HG02852 (cell line): Measurements from ENCODE around the gene MYCN.
"Not testable (repeated sequence)": the region's sequence is repeated elsewhere in the genome, so short reads cannot be mapped to it uniquely, and the experiment has no call there.

Experiments used
- ATAC-seq: cut with Tn5 transposase; IDR thresholded peaks from one replicate; pipeline ENCODE4 v1.9.1; 2021; ENCODE audit warnings: mild to moderate bottlenecking, moderate library complexity; ENCODE audit not compliant: unreplicated experiment

MYCN gene

DNA sequence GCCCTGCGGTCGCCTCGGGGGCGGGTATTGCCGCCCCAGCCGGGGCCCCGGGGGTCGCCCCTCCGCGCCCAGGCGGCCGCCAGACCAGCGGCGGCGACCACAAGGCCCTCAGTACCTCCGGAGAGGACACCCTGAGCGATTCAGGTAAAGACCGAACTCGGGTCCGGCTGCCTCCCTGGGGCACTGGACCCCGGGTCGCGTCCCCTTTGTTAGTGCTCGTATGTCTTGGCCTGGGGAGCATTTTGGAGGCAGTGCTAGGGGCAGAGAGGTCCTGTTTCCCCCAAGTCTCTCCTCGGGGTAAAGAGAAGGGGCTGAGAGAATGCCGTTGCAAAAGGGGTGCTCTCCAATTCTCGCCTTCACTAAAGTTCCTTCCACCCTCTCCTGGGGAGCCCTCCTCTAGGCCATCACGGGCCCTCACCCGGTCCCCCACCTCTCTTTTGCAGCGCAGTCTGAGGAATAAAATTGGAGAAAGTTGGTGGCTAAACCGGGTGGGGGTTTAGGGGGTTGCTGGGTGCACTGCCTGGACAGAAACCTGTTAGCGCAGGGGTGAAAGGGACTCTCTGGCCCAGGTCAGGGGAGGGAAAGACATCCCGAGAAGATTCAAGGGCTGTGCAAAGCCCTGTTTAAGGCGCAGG is 2.5 kb downstream of the MYCN start:
- no peak for ATAC-seq

DNA sequence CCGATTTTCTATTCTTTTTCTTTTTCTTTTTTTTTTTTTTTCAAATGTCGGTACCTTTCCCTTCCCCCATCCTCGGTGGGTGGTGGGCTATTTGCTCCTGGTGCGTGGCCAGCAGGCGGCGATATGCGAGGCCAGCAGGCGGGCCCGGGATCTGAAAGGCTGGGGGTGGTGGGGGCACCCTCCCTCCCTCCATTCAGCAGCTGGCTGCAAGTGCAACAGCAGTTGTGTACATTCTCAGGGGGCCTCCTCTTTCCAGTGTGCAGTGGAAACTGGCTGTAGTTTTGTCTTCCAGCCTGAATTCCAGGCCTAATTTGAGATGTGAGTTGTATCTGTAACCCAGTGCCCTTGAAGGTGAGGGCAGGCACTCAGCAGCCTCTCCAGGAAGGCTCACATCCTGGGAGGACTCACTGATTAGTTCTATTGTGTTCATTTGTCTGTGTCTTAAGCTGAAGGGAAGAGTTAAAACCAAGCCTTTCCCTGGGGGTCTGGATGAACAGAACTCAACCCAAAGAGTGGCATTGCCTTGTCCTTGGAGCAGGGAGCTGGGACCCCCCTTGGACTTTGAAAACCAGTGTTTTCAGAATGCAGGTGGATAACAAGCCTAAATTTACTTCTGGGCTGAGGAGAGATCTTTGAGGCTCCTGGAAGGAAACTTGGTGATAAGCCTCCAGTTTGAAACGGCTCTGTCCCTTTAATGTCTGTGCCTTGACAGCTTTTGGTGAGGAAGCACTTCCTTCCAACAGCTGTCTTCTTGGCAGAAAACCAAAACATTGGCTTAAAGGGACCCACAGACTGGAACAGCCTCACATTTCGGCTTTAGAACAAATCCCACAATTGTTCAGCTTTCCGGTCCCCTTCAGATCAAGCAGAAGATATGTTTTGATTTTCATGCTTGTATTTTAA is 3.3 kb downstream of the MYCN start:
- ATAC-seq = no peak

DNA sequence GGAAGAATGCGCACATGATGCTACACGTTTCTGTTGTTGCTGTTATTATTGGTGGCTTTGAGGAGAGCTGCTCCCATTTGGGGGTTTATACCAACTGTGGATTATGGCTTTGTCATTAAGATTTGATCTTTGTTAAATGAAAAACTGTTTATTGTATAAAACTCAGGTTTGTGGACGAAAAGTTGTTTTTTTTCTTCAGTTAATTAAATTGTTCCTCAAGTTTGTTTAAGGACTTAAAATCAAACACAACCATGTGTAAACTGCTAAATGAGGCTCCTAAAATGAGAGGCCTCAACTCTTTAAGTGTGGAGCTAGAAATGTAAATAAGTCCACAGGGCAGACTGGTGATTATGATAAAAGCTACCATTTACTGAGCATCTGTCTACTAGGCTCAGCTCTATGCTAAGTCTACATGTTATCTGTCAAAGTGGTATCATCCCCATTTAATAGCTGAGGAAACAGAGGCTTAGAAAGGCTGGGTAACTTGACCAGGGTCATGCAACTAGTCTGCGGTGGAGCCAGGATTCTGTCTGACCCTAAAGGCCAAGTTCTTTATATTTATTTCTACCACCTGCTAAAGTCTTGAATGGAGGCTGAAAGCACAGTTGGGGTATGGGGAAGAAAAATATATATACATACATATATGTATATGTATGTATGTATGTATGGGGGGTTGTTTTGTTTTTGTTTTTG is 4.1 kb downstream of the MYCN start:
- ATAC-seq = no peak

DNA sequence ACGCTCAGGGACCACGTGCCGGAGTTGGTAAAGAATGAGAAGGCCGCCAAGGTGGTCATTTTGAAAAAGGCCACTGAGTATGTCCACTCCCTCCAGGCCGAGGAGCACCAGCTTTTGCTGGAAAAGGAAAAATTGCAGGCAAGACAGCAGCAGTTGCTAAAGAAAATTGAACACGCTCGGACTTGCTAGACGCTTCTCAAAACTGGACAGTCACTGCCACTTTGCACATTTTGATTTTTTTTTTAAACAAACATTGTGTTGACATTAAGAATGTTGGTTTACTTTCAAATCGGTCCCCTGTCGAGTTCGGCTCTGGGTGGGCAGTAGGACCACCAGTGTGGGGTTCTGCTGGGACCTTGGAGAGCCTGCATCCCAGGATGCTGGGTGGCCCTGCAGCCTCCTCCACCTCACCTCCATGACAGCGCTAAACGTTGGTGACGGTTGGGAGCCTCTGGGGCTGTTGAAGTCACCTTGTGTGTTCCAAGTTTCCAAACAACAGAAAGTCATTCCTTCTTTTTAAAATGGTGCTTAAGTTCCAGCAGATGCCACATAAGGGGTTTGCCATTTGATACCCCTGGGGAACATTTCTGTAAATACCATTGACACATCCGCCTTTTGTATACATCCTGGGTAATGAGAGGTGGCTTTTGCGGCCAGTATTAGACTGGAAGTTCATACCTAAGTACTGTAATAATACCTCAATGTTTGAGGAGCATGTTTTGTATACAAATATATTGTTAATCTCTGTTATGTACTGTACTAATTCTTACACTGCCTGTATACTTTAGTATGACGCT is 5.8 kb downstream of the MYCN start:
- ATAC-seq = no peak

DNA sequence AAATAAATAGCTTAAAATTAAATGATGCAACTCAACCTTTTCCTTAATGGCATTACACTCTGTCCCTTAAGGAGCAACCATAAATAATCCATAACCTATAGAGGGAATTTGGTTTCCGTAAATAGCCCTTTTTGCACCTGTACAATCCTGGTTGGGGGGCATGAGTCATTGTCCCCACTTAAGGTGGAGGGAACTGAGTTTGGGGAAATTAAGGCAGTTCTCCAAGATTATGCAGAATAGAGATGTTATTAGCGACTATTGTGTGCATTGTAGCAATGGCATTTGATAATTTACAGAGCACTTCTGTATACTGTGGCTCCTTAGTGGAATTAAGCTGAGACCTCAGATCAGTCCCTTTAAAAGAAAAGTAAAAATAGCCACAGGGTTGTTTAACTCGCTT is 6.6 kb downstream of the MYCN start:
- ATAC-seq = no peak

DNA sequence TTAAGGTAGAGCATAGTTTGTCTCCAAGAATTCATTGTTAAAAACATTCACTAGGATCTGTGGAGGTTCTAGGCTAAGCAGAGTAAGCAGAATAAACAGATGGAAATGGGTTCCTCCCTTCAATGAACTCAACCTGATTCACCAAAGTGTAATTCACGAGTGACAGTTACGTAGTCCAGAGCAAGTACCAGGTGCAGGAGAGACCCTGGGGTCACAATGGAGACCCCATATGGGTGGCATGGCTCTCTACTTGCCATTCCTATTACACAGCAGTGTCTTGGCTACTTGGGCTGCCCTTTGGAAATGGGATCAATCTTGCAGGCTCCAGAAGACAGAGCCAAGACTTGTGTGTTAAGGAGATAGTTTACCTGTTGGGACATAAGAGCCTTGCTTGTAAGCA is 7.1 kb downstream of the MYCN start:
- no peak for ATAC-seq

DNA sequence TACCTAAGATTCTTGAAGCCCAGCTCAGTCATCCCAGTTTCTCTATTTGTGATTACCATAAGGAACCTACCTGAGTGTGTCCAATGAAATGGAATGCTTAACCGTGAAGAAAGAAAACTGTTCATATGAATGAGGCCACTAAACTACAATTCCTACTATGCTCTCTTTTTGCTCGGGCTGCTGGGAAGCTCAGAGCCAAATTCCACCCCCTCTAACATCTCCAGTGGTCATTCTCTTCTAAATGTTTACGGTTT is 8.3 kb downstream of the MYCN start:
- no peak for ATAC-seq

DNA sequence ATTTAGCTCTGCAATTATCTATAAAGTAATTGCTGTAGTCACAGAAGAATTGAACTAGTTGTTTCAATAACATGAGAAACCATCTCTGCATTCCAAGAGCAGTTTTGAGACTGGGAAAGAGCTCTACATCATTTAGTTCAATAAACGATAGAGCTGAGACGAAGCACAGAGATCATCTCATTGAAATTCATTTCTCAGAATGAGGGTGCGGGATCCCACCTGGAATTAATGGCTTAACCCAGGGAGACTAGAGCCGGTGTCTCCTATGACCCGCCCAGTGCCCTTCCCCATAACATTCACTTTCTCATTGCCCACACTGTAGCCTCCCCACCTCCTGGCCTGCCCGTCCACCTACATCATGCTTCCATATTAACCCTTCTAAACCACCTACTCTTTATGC is 8.8 kb downstream of the MYCN start:
- no peak for ATAC-seq

DNA sequence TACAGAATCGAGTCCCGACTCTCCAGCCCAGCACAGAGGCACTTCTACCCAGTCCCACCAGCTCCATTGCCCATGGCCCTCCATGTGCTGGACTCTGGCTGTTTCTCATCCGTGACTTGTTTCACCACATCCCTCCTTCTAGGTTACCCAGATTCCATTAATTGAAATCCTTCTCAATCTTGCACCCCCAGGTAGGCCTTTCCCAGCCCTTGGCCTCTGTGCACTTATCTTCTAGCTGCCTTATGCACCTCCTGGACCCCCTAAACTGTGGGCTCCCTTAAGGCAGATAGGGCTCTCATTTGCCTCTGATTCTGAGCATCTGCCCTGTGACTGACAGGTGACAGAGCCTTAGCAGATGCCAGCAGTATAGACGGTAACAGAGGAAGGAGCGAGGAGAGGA is 9.2 kb downstream of the MYCN start:
- ATAC-seq = no peak

DNA sequence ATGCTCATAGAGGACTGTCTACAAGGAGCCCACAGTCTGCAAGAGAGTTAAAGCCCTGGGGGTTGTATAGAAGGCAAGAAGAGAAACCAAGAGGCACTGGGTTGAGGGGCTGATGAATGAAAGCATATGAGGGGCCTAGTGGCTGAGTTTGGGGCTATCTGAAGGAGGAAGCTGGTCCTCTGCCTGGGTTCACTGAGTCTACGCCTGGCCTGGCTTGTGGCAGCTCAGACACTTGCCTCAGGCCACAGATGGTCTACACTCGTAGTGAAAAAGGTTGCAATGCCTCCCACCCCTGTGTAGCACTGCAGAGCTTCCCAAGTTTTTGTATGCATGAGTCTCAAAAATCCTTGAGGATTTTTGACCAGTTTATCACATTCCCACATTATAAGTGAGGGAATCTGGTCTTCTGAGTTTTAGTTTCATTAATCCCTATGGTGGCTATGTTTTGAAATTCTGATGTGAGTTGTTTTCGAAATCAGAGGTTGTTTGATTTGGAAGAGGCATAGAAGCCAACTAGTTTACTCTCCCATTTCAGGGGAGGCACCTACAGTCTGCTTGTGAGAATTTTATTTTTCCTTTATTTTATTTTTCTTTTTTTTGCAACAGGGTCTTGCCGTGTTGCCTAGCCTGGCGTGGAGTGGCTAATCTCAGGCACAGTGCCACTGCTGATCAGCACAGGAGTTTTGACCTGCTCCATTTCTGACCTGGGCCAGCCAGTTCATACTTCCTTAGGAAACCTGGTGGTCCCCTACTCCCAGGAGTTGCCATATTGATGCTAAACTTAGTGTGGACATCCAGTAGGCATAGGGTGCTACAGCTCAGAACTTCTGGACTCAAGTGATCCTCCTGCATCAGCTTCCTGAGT is 10.0 kb downstream of the MYCN start:
- no peak for ATAC-seq

DNA sequence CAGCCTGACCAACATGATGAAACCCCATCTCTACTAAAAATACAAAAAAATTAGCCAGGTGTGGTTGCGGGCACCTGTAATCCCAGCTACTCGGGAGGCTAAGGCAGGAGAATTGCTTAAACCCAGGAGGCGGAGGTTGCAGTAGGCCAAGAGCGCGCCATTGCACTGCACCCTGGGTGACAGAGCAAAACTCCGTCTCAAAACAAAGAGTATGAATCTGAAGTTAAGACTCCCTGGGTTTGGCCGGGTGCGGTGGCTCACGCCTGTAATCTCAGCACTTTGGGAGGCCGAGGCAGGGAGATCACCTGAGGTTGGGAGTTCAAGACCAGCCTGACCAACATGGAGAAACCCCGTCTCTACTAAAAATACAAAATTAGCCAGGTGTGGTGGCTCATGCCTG is 11.6 kb downstream of the MYCN start:
- not testable (repeated sequence) for ATAC-seq

DNA sequence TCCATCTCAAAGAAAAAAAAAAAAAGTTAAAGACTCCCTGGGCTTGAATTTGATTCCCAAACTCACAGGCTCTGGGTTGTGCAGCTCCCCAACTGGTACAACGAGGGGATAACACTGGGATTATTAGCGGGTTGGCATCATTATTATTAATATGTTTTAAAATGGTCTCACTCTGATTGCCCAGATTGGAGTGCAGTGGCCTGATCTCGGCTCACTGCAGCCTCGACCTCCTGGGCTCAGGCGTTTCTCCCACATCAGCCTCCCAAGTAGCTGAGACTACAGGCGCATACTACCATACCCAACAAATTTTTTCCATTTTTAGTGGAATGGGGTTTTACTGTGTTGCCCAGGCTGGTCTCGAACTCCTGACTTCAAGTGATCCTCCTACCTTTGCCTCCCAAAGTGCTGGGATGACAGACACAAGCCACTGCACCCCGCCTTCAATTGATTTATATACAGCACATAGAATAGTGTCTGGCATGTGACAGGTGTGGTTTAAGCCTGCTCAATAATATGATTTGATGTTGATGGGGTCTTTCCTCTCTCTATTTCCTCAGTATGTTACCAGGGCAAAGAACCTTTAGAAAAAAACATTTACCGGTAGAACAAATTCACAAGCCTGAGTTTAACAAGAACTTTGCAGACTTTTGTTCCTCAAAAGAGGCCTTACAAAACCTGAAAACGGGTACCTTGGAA is 12.2 kb downstream of the MYCN start:
- ATAC-seq = no peak

DNA sequence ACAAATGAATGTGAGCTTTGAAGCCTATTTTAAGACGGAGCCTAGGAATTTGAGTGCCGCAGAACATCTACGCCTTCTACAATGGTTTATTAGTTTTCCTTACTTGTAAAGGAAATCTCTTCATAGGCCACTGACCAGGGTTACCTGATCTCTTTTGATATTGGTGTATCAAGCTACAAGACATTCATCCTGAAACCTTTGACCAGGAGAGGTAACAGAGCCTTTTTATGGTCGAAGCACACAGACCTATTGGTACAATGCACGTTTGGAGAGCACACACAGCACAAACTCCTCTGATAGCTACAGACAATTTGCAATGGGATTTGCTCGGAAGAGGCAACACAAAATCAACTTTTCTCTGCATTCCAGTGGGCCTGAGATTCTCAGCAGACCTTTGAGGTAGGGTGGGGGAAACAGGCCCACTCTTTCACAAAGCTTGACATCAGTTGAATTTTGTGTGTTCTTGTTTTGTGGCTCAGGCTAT is 12.8 kb downstream of the MYCN start:
- no peak for ATAC-seq

DNA sequence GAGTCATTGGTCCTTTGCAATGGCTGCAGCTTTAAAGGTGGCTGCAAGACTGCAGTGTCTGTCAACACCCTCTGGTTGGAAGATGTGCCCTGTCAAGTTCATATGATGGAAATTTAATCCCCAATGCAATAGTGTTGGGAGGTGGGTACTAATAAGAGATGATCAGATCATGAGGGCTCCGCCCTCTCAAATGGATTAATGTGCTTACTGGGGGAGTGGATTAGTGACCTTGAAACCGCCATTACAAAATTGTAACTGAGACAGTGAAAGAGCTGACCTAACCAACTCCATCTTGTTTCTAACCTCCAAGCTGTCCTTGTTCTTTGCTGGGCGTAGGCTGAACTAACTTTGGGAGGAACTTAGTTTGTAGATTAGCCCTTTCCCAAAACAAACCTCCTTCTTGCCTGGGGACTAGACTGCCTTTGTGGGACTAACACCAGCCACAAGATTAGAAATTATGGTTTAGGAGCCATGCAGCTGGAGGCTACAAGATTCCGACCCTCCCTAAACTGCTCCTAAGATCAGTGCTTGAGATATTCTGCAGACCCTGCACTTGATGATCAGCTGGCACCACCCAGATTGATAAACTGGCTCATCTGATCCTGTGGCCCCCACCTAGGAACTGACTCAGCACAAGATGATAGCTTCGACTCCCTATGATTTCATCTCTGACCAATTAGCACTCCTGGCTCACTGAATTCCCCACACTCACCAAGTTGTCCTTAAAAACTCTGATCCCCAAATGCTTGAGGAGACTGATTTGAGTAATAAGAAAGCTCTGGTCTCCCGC is 13.7 kb downstream of the MYCN start:
- no peak for ATAC-seq

DNA sequence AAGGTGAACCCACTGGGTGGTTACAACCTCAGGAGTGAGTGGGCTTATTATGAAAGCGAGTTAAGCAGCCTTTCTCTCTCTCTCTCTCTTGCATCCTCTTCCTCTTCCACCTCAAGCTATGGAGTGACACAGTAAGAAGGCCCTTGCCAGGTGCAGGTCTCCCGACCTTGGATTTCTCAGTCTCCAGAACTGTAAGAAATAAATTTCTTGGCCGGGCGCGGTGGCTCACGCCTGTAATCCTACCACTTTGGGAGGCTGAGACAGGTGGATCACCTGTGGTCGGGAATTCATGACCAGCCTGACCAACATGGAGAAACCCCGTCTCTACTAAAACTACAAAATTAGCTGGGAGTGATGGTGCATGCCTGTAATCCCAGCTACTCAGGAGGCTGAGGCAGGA is 14.4 kb downstream of the MYCN start:
- no peak for ATAC-seq

DNA sequence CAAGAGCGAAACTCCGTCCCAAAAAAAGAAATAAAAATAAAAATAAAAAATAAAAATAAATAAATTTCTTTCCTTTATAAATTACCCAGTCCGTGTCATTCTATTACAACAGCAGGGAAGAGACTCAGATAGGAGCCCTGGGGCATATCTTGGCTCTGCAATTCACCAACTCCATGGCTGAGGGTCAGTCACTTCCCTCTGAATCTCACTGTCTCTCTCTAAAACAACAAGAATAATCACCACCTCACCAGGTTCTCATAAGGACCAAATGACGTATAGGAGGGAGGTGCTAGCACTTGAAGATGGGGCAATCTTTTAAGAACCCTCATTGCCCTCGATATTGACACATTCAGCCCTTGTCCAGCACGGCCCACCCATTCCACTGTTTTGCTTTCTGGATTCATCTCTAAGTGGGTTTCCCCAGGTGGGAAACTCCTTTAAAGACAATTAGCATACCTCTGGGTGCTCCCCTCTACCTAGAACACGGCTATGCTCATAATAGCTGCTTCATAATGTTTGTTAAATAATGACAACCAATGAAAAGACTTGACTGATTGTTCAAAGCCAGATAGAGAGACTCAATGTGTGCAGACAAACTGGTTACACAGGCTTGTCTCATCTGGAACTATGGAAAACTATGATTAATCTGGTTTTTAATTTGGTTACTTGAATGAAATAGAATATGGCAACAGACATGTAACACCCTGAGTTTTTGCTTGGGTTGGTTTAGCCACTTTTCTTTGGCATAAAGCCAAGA is 15.1 kb downstream of the MYCN start:
- no peak for ATAC-seq

DNA sequence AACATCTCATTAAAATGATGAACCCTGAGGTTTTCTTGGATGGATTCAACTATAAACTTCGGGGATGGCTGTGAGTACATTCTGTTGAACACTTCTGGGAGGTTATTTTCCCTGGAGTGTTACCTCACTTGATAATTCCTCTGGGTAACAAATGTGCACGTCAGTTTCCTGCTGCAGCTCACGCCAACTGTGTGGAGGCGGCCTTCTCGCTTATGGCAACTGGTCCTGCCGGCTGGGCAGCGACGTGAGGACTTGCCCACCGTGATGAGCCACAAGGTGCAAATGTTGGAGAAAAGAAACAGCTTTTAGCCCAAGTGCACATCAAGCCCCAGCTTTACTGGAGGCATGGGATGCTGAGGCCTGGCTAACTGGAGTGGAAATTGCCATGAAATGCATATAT is 15.9 kb downstream of the MYCN start:
- no peak for ATAC-seq
